Measurements from ENCODE around the gene TCF3.

The TCF3 gene

DNA sequence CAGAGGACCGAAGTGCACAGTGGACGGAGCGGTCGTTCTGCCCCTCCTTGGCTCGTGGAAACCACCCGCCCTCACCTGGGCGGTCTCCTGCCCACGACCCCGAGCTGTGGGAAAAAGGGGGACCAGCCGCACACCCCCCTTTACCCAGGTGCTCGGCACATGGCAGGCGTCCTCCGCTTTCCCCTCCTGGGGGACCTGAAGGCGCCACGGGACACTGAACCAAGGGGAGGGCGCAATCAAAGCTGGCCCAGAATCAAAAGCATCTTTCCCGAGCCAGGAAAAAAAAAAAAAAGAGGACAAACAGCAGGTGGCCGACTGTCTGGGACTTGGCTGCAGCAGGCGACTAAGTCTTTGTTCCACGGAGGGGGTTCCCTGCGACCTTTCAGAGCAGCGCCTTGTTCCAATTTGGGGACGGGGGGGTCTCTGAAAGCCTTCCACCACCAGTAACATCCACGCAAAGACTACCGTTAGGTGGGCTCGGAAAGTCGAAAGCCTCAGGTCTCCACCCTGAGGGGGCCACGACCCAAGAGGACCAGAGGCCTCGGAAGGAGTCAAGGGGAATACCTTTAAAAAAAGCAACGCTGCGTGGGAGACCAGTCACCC is 60.9 kb downstream of the TCF3 start:
- TF ChIP-seq, protein P1, sequence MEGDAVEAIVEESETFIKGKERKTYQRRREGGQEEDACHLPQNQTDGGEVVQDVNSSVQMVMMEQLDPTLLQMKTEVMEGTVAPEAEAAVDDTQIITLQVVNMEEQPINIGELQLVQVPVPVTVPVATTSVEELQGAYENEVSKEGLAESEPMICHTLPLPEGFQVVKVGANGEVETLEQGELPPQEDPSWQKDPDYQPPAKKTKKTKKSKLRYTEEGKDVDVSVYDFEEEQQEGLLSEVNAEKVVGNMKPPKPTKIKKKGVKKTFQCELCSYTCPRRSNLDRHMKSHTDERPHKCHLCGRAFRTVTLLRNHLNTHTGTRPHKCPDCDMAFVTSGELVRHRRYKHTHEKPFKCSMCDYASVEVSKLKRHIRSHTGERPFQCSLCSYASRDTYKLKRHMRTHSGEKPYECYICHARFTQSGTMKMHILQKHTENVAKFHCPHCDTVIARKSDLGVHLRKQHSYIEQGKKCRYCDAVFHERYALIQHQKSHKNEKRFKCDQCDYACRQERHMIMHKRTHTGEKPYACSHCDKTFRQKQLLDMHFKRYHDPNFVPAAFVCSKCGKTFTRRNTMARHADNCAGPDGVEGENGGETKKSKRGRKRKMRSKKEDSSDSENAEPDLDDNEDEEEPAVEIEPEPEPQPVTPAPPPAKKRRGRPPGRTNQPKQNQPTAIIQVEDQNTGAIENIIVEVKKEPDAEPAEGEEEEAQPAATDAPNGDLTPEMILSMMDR (IDR thresholded peaks at IDR 0.05): no peak
- Histone ChIP-seq H3K4me3 (ENCODE audit: low read depth in 1 of 2, low read length in 1 of 2) (peak overlapping the region; percentile 75 to 76), H3K36me3 (peaks cover 15% of the 10 kb centered on the region), H3K9me3 (no peaks in the 10 kb centered on the region), H3K27ac (peak overlapping the region; percentile 94), H3K4me1 (ENCODE audit: control insufficient read depth in 1 of 2, insufficient read depth in 1 of 2, low read depth in 1 of 2, low read length in 1 of 2) (peaks cover 22% of the 10 kb centered on the region in 2 experiments), H3K27me3 (no peaks in the 10 kb centered on the region)

DNA sequence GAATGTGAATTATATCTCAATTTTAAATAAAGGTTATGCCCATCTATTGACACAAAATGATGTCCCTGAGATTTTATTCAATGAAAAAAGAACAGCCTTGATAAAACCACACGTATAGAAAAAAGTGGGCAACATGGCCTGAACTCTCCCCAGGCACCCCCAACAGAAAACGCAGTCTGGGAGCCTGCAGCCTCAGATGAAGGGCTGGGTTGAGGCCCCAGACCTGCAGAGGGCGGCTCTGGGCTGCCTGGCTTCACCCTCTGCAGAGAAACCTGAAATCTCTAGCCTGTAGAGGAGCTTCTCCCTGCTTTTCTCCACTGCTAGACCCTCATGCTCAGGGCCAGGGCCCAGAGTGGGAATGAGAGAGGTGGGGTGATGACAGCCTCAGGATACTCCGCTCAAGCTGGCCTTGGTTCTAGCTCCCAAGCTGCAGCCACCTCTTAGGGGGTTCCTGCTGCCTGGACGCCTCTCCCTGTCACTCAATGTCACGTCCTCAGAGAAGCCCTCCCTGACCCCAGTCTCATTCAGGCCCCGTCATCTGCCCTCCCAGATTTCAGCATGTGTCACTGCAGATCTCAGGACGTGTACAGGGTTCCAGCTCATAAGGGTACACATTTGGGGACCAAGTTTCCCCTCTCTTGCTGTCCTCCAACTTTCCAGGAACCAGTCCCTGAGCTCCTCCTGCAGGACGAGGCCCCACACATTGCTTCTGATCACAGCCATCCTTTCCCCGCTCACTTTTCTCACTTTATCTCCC is 61.6 kb downstream of the TCF3 start:
- Histone ChIP-seq H3K36me3 (peaks cover 9% of the 10 kb centered on the region), H3K4me3 (ENCODE audit: low read depth in 1 of 2, low read length in 1 of 2) (peak overlapping the region in 1 of 2 experiments; percentile 75), H3K27ac (no peak overlapping the region), H3K9me3 (no peaks in the 10 kb centered on the region), H3K27me3 (no peaks in the 10 kb centered on the region), H3K4me1 (ENCODE audit: control insufficient read depth in 1 of 2, insufficient read depth in 1 of 2, low read depth in 1 of 2, low read length in 1 of 2) (peaks cover 22% of the 10 kb centered on the region in 2 experiments)
- TF ChIP-seq, protein P1 (IDR thresholded peaks at IDR 0.05): no peak

DNA sequence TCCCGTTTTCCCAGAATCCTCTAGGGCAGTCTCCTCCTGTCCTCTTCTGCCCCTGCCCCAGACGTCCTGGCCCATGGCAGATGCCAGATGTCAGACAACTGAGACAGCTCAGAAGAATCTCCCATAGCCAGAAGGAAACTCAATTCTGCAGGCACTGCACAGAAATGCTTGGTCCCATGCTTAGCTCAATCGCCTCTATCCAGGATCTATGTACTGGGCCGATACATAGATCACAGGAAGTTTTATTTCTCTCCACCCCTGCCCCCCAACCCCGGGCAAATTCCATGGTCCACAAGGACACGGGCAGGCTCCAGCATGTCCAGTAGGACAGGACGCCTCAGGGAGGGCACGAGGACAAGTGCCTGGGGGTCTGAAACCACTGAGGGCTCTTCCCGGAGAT is 64.5 kb downstream of the TCF3 start:
- Histone ChIP-seq H3K36me3 (peaks cover 10% of the 10 kb centered on the region), H3K4me3 (ENCODE audit: low read depth in 1 of 2, low read length in 1 of 2) (no peak overlapping the region), H3K27ac (no peak overlapping the region)

DNA sequence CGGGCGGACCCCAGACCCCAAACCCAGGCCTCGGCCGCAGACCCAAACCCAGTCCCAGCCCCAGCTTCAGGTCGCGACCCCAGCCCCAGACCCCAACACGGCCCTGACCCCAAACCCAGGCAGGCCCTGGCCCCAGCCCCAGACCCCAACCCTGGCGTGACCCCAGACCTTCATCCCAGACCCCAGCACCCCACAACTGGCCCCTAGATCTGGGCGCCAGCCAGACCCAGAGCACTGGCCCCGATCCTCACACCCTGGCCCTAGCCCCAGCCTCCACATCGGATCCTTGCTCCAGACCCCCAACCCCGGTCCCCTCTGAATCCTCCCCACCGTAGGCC is 67.2 kb downstream of the TCF3 start:
- Histone ChIP-seq H3K27me3 (no peaks in the 10 kb centered on the region), H3K27ac (no peak overlapping the region), H3K4me1 (ENCODE audit: control insufficient read depth in 1 of 2, insufficient read depth in 1 of 2, low read depth in 1 of 2, low read length in 1 of 2) (no peaks in the 10 kb centered on the region), H3K9me3 (no peaks in the 10 kb centered on the region), H3K36me3 (peaks cover 35% of the 10 kb centered on the region), H3K4me3 (ENCODE audit: low read depth in 1 of 2, low read length in 1 of 2) (no peak overlapping the region)
- TF ChIP-seq, protein P1 (IDR thresholded peaks at IDR 0.05): no peak

More for the DNA sequence above, 64.5 kb downstream of the TCF3 start:
- TF ChIP-seq, protein P1 (IDR thresholded peaks at IDR 0.05): no peak
- Histone ChIP-seq H3K4me1 (ENCODE audit: control insufficient read depth in 1 of 2, insufficient read depth in 1 of 2, low read depth in 1 of 2, low read length in 1 of 2) (peaks cover 16 to 17% of the 10 kb centered on the region in 2 experiments), H3K27me3 (no peaks in the 10 kb centered on the region), H3K9me3 (no peaks in the 10 kb centered on the region)

DNA sequence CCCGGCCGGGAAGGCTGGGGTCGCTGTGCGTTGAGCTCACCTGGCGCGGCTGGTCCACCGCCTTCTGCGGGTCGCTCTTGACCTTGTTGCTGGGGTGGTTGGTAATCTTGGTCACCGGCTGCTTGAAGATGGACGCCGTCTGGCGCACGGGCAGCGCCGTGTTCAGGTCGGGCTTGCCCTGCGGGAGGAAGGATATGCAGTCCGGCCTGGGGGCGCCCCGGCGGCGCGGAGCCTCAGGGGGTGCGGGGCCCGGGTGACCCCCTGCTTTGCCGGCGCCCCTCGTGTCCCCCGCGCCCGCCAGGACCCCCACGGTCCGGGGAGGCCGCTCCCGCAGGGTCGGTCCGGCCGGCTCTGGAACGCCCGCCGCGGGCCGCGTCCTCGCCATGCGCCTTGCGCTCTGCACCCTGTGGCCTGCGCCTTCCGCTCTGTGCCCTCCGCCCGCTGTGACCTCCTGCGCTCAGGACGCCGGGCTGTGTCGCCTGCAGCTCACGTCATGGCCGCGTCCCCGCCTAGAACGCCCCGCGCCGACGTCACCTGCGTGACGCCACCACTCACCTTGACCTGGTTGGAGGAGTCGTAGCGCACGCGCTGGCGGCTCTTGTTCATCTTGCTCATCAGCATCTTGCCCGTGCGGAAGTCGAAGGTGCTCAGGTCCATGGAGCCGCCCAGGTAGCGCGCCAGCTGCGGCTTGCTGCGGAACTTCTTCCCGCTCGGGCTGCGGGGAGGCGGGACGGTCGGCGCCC is 67.7 kb downstream of the TCF3 start:
- H3K27ac ChIP-seq: no peak overlapping the region
- TF ChIP-seq, protein P1 (IDR thresholded peaks at IDR 0.05): no peak
- no peaks in the 10 kb centered on the region for H3K27me3 ChIP-seq
- no peak overlapping the region for H3K4me3 ChIP-seq (ENCODE audit: low read depth in 1 of 2, low read length in 1 of 2)
- no peaks in the 10 kb centered on the region for H3K9me3 ChIP-seq
- peaks cover 41% of the 10 kb centered on the region for H3K36me3 ChIP-seq
- H3K4me1 ChIP-seq (ENCODE audit: control insufficient read depth in 1 of 2, insufficient read depth in 1 of 2, low read depth in 1 of 2, low read length in 1 of 2): no peaks in the 10 kb centered on the region
